HG02884 (cell line): ENCODE results near the gene NIN.
A peak's percentile ranks its signal among the peaks of the same experiment; 100 is the strongest.
"Not testable (repeated sequence)": the region's sequence is repeated elsewhere in the genome, so short reads cannot be mapped to it uniquely, and the experiment has no call there.

Source experiments
- ATAC-seq: cut with Tn5 transposase; IDR thresholded peaks from one replicate; pipeline ENCODE4 v1.9.1; 2021; ENCODE audit warnings: mild to moderate bottlenecking, moderate library complexity; ENCODE audit not compliant: unreplicated experiment

Gene NIN

GRCh38 chr14:50719911-50720759 lies 110.8 kb downstream of the NIN start:
- no peak for ATAC-seq

GRCh38 chr14:50718949-50719348 lies 112.0 kb downstream of the NIN start:
- ATAC-seq = no peak

- no peak for ATAC-seq
Observed at GRCh38 chr14:50717811-50718210, 113.2 kb downstream of the NIN start.

- ATAC-seq = no peak
Observed at GRCh38 chr14:50714450-50715073, 116.4 kb downstream of the NIN start.

GRCh38 chr14:50711043-50711442 lies 119.9 kb downstream of the NIN start:
- no peak for ATAC-seq

- ATAC-seq = no peak
Observed at GRCh38 chr14:50705026-50705593, 125.9 kb downstream of the NIN start.

- ATAC-seq = no peak
Observed at GRCh38 chr14:50704454-50705010, 126.4 kb downstream of the NIN start.

- no peak for ATAC-seq
Observed at GRCh38 chr14:50697659-50698290, 133.2 kb downstream of the NIN start.

GRCh38 chr14:50694260-50694659 lies 136.7 kb downstream of the NIN start:
- ATAC-seq = not testable (repeated sequence)

GRCh38 chr14:50688875-50689274 lies 142.1 kb downstream of the NIN start:
- ATAC-seq = no peak

- ATAC-seq = no peak
Observed at GRCh38 chr14:50679674-50680073, 151.3 kb downstream of the NIN start.

GRCh38 chr14:50678163-50678562 lies 152.8 kb downstream of the NIN start:
- no peak for ATAC-seq

GRCh38 chr14:50677527-50678063 lies 153.4 kb downstream of the NIN start:
- ATAC-seq = peak; percentile 70

GRCh38 chr14:50676814-50677516 lies 154.0 kb downstream of the NIN start:
- ATAC-seq = peak; percentile 43

- ATAC-seq = no peak
Observed at GRCh38 chr14:50675597-50675996, 155.4 kb downstream of the NIN start.

GRCh38 chr14:50670866-50671256 lies 160.1 kb downstream of the NIN start:
- no peak for ATAC-seq

- ATAC-seq = no peak
Observed at GRCh38 chr14:50670196-50670865, 160.6 kb downstream of the NIN start.
